Activated T-helper 17 cell treated with anti-CD3 and anti-CD28 coated beads, Interleukin-2, amount 50 U/mL, for 72 hours (primary cell): ENCODE data around the gene ZDHHC20. TPM values are rescaled to one million over a fixed set of nuclear protein-coding genes. Genes with fewer than 3 reads are reported as not detected.
A peak's percentile ranks its signal among the peaks of the same experiment; 100 is the strongest.
"Not testable (repeated sequence)": the region's sequence is repeated elsewhere in the genome, so short reads cannot be mapped to it uniquely, and the experiment has no call there.

Experiments
- ATAC-seq: fragments of 150-1000 bp; cut with Tn5 transposase; replicated peaks from 2 replicates; pipeline ENCODE4 v1.10.0; 2021; ENCODE audit warnings: mild to moderate bottlenecking, moderate library complexity
- H3K27ac Mint-ChIP-seq: one replicate; pipeline ENCODE4 v1.8.0; 2022; ENCODE audit warnings: mixed read lengths
- H3K27me3 Mint-ChIP-seq: one replicate; pipeline ENCODE4 v1.8.0; 2022; ENCODE audit warnings: mixed read lengths
- H3K36me3 Mint-ChIP-seq: one replicate; pipeline ENCODE4 v1.8.0; 2022; ENCODE audit warnings: low read depth, mild to moderate bottlenecking, mixed read lengths
- H3K4me1 Mint-ChIP-seq: one replicate; pipeline ENCODE4 v1.8.0; 2022; ENCODE audit warnings: mixed read lengths
- H3K4me3 Mint-ChIP-seq: one replicate; pipeline ENCODE4 v1.8.0; 2022; ENCODE audit warnings: mild to moderate bottlenecking, mixed read lengths
- H3K9me3 Mint-ChIP-seq: one replicate; pipeline ENCODE4 v1.8.0; 2022; ENCODE audit warnings: mixed read lengths
- total RNA-seq, 2 donors: library from RNA; stranded (reverse); gene quantifications; one replicate each; pipeline ENCODE4 v1.2.3, GENCODE V29; 2022

The ZDHHC20 gene
- total RNA-seq, 2 donors from 2014 or later = 39.3 to 59.0 TPM

DNA sequence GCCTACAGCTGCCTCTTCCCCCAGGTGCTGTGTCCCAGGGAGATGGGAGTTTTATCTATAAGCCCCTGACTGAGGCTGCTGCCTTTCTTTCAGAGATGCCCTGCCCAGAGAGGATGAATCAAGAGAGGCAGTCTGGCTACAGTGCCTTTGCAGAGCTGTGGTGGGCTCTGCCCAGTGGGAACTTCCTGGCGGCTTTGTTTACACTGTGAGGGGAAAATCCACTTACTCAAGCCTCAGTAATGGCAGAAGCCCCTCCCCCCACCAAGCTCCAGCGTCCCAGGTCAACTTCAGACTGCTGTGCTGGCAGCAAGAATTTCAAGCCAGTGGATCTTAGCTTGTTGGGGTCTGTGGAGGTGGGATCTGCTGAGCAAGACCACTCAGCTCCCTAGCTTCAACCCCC is 48.6 kb downstream of the ZDHHC20 start:
- peaks cover 74% of the 10 kb centered on the region for H3K36me3 Mint-ChIP-seq
- ATAC-seq, H3K4me1 Mint-ChIP-seq, H3K27me3 Mint-ChIP-seq, H3K27ac Mint-ChIP-seq, H3K9me3 Mint-ChIP-seq, H3K4me3 Mint-ChIP-seq: not testable (repeated sequence)

- Mint-ChIP-seq H3K36me3 (peaks cover 71% of the 10 kb centered on the region), H3K4me1 (peaks cover 11% of the 10 kb centered on the region), H3K27ac (no peak overlapping the region), H3K27me3 (no peaks in the 10 kb centered on the region), H3K4me3 (no peak overlapping the region), H3K9me3 (no peaks in the 10 kb centered on the region)
- ATAC-seq = no peak
Measured at GRCh38 chr13:21405309-21405708, 53.8 kb downstream of the ZDHHC20 start.

DNA sequence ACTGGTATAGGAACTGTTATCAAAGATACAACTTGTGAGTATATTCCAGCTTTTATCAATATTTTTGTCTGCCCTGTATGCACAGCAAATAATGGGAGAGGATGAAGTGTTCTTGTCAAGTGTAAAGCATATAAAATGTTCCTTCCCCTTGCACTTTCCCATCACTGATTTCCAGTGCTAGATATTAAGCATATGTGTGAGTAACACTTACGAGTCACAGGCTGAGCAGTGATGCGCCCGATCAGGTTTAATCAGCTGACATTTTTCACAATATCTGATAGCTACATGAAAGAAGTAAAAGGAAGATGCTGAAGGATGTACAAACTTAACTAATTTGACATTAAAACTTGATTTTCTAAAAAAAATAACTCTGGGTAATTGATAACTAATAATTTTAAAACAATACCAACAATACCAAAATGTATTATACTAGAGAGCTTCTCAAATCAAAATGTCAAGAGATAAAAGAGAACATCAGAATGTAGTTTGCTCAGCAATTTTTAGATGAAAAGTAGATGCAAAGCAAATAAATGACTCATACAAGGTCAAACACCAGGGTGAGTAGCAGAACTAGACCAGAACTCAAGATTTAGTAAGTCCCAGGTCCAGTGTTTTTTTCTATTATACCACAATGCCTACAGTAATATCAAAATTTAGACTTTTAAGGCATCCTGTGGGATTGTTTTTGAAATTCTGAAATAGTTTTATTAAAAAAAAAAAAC is 56.4 kb downstream of the ZDHHC20 start:
- peaks cover 72% of the 10 kb centered on the region for H3K36me3 Mint-ChIP-seq
- H3K4me1 Mint-ChIP-seq = peaks cover 17% of the 10 kb centered on the region
- H3K27me3 Mint-ChIP-seq = no peaks in the 10 kb centered on the region
- no peak overlapping the region for H3K27ac Mint-ChIP-seq
- peak; percentile 73 for ATAC-seq
- H3K9me3 Mint-ChIP-seq = no peaks in the 10 kb centered on the region
- H3K4me3 Mint-ChIP-seq = no peak overlapping the region

DNA sequence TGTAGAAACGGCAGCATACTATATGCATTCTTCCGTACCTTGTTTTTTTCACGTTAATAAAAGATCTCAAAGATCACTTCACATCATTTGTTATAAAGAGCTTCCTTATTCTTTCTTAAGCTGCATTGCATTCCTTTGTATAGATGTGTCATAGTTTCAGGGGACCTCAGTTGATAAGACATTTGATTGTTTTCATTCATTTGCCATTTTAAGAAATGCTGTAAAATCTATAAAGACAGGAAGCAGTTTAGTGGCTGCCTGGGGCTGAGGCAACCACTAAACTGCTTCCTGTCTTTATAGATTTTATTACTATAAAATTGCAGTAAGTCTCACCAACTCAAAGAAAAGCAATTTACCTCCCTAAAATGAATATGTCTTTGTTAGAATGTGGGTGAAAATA is 59.4 kb downstream of the ZDHHC20 start:
- H3K9me3 Mint-ChIP-seq = no peaks in the 10 kb centered on the region
- H3K4me3 Mint-ChIP-seq = no peak overlapping the region
- H3K27me3 Mint-ChIP-seq = no peaks in the 10 kb centered on the region
- no peak for ATAC-seq
- peaks cover 29% of the 10 kb centered on the region for H3K4me1 Mint-ChIP-seq
- peak overlapping the region; percentile 70 for H3K27ac Mint-ChIP-seq
- peaks cover 88% of the 10 kb centered on the region for H3K36me3 Mint-ChIP-seq

- Mint-ChIP-seq H3K4me1 (peaks cover 24% of the 10 kb centered on the region), H3K27ac (peak overlapping the region; percentile 34), H3K36me3 (peaks cover 78% of the 10 kb centered on the region), H3K27me3 (no peaks in the 10 kb centered on the region), H3K4me3 (peak overlapping the region; percentile 5), H3K9me3 (no peaks in the 10 kb centered on the region)
- peak; percentile 61 for ATAC-seq
Measured at GRCh38 chr13:21395953-21396352, 63.1 kb downstream of the ZDHHC20 start.

- Mint-ChIP-seq H3K27me3 (no peaks in the 10 kb centered on the region), H3K36me3 (peaks cover 79% of the 10 kb centered on the region), H3K4me1 (peaks cover 4% of the 10 kb centered on the region), H3K4me3 (no peak overlapping the region), H3K27ac (peak overlapping the region; percentile 24), H3K9me3 (no peaks in the 10 kb centered on the region)
- no peak for ATAC-seq
Measured at GRCh38 chr13:21389124-21389523, 70.0 kb downstream of the ZDHHC20 start.

DNA sequence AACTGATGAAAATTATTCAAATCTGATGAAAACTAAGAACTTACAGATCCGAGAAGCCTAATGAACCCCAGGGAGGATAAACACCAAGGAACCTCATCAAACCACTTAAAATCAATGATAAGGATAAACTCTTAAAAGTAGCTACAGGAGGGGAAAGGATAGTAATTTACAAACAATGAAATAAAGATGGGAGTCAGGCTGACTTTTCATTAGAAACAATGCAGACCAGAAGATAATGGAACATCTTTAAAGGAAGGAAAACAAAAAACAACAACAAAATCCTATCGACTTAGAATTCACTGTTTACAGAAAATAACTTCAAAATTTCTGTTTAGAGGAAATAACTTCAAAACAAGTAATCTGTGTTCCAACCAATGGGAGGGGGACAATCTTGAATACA is 73.4 kb downstream of the ZDHHC20 start:
- peaks cover 91% of the 10 kb centered on the region for H3K36me3 Mint-ChIP-seq

DNA sequence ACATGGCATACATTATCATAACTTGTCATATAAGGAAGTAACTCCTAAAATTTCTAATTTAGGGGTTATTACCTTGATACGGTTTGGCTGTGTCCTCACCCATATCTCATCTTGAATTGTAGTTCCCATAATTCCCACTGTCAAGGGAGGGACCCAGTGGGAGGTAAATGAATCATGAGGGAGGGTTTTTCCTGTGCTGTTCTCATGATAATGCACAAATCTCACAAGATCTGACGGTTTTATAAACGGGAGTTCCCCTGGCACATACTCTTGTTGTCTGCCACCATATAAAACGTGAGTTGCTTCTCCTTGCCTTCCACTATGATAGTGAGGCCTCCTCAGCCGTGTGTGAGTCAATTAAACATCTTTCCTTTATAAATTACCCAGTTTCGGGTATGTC is 76.0 kb downstream of the ZDHHC20 start:
- ATAC-seq = no peak
- no peak overlapping the region for H3K27ac Mint-ChIP-seq
- H3K27me3 Mint-ChIP-seq = no peaks in the 10 kb centered on the region
- peaks cover 87% of the 10 kb centered on the region for H3K36me3 Mint-ChIP-seq
- H3K4me3 Mint-ChIP-seq = no peak overlapping the region
- H3K4me1 Mint-ChIP-seq = no peaks in the 10 kb centered on the region
- H3K9me3 Mint-ChIP-seq = no peaks in the 10 kb centered on the region

More for the DNA sequence above, 73.4 kb downstream of the ZDHHC20 start:
- no peaks in the 10 kb centered on the region for H3K4me1 Mint-ChIP-seq
- H3K27me3 Mint-ChIP-seq = no peaks in the 10 kb centered on the region
- no peak overlapping the region for H3K4me3 Mint-ChIP-seq
- no peaks in the 10 kb centered on the region for H3K9me3 Mint-ChIP-seq
- ATAC-seq = no peak
- no peak overlapping the region for H3K27ac Mint-ChIP-seq

GRCh38 chr13:21376998-21377985 is 81.8 kb downstream of the ZDHHC20 start:
- peaks cover 66% of the 10 kb centered on the region for H3K36me3 Mint-ChIP-seq
- H3K4me3 Mint-ChIP-seq, H3K27me3 Mint-ChIP-seq, ATAC-seq, H3K4me1 Mint-ChIP-seq, H3K27ac Mint-ChIP-seq, H3K9me3 Mint-ChIP-seq: not testable (repeated sequence)

GRCh38 chr13:21372530-21372929 is 86.6 kb downstream of the ZDHHC20 start:
- H3K27ac Mint-ChIP-seq = no peak overlapping the region
- H3K27me3 Mint-ChIP-seq = no peaks in the 10 kb centered on the region
- no peak for ATAC-seq

DNA sequence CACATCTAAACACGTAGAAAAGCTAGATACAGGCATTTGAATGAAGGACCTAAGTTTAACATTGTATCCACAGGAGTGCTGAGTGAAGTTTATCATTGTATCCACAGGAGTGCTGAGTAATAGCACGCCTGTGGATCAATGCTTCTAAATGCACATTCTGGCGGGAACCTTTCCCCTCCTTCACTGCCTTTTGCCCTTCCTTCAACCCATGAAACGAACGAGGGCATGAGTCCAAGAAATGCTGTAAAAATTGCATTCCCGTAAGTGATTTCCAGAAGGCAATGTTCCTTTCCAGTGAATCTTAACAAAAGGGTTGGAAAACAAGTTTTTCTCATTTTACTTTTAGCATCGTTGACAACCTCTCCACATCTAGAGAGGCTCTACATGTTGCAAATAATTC is 88.1 kb downstream of the ZDHHC20 start:
- H3K9me3 Mint-ChIP-seq = no peaks in the 10 kb centered on the region
- no peak overlapping the region for H3K4me3 Mint-ChIP-seq
- no peaks in the 10 kb centered on the region for H3K27me3 Mint-ChIP-seq
- ATAC-seq = no peak
- no peaks in the 10 kb centered on the region for H3K4me1 Mint-ChIP-seq
- no peak overlapping the region for H3K27ac Mint-ChIP-seq
- H3K36me3 Mint-ChIP-seq = peaks cover 16% of the 10 kb centered on the region

More at GRCh38 chr13:21372530-21372929, 86.6 kb downstream of the ZDHHC20 start:
- no peak overlapping the region for H3K4me3 Mint-ChIP-seq
- no peaks in the 10 kb centered on the region for H3K9me3 Mint-ChIP-seq
- H3K36me3 Mint-ChIP-seq = peaks cover 22% of the 10 kb centered on the region
- H3K4me1 Mint-ChIP-seq = no peaks in the 10 kb centered on the region

GRCh38 chr13:21365574-21365973 is 93.5 kb downstream of the ZDHHC20 start:
- Mint-ChIP-seq H3K27ac (no peak overlapping the region), H3K36me3 (no peaks in the 10 kb centered on the region), H3K27me3 (no peaks in the 10 kb centered on the region)

DNA sequence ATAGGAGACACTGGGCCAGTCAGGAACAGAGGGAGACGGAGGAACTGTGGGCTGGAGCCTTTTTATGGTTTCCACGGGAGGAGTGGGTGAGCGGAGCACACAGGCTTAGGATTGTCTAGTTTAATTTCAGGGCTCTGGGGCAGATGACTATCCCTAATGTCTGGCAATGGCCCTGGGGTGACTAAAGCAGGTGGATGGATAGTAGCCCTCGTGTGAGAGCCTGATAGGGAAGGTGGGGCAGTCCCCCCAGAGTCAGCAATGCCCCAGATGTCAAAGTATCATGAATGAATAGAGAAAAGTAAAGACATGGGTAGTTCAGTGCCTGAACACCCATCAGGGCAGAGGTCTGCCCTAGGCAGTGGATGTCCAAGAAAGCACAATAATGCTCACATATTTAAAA is 94.2 kb downstream of the ZDHHC20 start:
- Mint-ChIP-seq H3K4me1 (no peaks in the 10 kb centered on the region), H3K9me3 (no peaks in the 10 kb centered on the region), H3K27me3 (no peaks in the 10 kb centered on the region), H3K4me3 (no peak overlapping the region), H3K27ac (no peak overlapping the region), H3K36me3 (no peaks in the 10 kb centered on the region)
- ATAC-seq = no peak

More at GRCh38 chr13:21365574-21365973, 93.5 kb downstream of the ZDHHC20 start:
- peak; percentile 23 for ATAC-seq
- Mint-ChIP-seq H3K9me3 (no peaks in the 10 kb centered on the region), H3K4me1 (no peaks in the 10 kb centered on the region), H3K4me3 (no peak overlapping the region)

- H3K27me3 Mint-ChIP-seq = no peaks in the 10 kb centered on the region
- ATAC-seq = no peak
- H3K36me3 Mint-ChIP-seq = no peaks in the 10 kb centered on the region
- H3K27ac Mint-ChIP-seq = no peak overlapping the region
- H3K9me3 Mint-ChIP-seq = no peaks in the 10 kb centered on the region
- H3K4me1 Mint-ChIP-seq = no peaks in the 10 kb centered on the region
- no peak overlapping the region for H3K4me3 Mint-ChIP-seq
Measured at GRCh38 chr13:21364357-21364756, 94.7 kb downstream of the ZDHHC20 start.

- Mint-ChIP-seq H3K27me3 (no peaks in the 10 kb centered on the region), H3K4me1 (no peaks in the 10 kb centered on the region), H3K9me3 (no peaks in the 10 kb centered on the region), H3K4me3 (no peak overlapping the region), H3K36me3 (no peaks in the 10 kb centered on the region), H3K27ac (no peak overlapping the region)
- ATAC-seq = no peak
Measured at GRCh38 chr13:21362741-21363140, 96.4 kb downstream of the ZDHHC20 start.
